HTR-8/SVneo (cell line): Measurements from ENCODE around the gene KIF4A.

Source experiments
- DNase-seq: peaks from one replicate; pipeline ENCODE4 v3.0.0; 2011; ENCODE audit warnings: low spot score, mixed read lengths; ENCODE audit not compliant: insufficient read length
- FAIRE-seq: peaks from 2 replicates; lab custom pipeline; 2011; peaks lifted over from hg19 to GRCh38; lab: Jason Lieb, UNC

Gene KIF4A

DNA sequence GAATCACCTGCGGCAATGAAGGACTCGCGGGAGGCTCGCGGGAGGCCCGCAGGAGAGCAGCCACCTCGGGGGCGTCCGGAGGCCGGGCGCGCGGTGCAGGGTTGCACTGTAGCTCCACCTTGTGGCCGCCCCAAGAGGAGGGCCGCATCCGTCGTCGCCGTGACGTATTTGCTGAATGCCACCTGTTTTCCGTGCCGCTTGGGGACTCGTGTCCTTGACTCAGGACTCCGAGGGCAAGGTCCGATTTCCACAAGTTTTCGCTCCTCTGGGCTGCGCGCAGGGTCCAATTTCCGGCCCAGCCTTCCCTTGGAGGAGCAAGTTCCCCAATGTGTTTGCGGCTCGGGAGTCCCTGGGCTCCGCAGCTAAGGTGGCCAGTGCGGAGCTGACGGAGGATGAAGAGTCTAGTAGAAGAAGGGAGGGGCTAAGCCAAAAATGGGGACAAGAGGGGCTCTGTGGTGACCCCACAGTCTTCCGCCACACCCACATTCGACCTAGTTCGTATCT is 144.0 kb downstream of the KIF4A start:
- FAIRE-seq (peak; percentile 99), DNase-seq (peak; percentile 82)

DNA sequence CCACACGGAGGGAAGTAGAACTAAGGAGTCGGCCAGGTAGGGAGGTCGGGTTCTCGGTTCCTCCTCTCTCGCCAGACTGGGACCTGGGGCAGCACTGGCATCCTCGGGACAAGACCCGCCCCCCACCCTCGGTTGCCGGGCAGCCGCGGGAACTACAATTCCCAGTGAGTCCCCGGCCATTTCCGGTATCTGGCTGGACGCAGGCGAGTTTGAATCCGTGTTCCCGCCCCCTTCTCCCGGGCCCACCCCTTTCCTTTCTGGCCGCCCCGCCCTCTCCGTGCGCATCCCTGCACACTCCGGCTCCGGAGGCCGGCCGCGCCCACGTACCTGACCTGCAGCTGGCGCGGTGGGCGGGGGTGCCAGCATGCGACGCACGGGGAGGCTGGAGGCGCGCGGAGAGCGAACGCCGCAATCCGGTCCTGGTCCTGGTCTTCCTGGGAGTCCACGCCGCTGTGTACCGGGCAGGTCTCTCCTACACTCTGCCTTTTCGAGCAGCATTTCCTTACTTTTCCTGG is 144.5 kb downstream of the KIF4A start:
- FAIRE-seq, result peak; percentile 98
- peak; percentile 98 for DNase-seq

DNA sequence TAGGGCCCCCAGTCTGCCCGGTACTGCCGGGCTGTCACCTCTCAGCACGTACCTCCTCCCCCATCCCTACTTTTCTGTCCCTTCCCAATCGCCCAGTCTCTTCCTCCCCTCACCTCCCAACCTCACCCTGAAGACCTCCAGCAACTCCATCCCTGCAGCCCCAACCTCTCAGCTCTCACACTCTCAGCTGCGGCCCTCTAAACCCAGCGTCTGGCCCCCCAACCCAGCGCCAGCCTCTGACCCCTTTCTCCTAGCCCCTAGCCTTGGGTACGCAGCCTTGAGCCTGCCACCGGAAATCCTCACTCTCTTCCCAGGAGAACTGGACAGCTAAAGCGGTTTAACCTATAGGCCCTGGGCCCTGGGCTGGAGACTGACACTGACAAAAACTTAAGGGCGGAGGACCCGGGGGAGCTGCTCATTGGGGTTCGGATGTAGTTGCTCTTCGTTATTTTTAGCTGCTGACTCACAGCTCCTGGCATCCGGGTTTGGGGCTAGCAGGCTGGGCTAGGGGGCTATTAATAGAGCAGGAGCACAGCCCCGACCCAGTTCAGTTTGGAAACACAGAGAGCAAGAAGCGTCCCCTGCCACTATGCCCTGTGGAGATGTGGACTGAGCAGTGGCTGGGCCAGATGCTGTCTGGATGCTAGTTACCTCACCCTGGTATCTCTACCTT is 145.1 kb downstream of the KIF4A start:
- DNase-seq (peak; percentile 36), FAIRE-seq (no peak)

GRCh38 chrX:70436343-70436742 is 146.4 kb downstream of the KIF4A start:
- FAIRE-seq (no peak), DNase-seq (no peak)

DNA sequence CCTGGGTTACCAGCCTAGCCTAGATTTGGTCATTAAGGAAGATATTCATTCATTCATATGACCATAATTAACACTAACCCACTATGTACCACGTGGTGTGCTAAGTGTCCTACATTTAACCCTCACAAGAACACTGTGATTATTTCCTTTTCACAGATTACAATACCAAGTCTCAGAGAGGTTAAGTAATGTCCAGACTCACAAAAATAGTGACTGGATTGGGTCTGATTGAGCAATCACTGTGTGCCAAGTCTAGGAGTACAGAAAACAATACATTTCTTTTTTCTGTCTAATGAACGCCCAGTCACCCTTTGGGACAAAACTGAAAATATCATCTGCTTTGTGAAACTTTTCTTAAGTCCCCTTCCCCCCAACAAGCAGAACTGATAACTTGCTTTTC is 147.1 kb downstream of the KIF4A start:
- FAIRE-seq (peak; percentile 52), DNase-seq (no peak)

DNA sequence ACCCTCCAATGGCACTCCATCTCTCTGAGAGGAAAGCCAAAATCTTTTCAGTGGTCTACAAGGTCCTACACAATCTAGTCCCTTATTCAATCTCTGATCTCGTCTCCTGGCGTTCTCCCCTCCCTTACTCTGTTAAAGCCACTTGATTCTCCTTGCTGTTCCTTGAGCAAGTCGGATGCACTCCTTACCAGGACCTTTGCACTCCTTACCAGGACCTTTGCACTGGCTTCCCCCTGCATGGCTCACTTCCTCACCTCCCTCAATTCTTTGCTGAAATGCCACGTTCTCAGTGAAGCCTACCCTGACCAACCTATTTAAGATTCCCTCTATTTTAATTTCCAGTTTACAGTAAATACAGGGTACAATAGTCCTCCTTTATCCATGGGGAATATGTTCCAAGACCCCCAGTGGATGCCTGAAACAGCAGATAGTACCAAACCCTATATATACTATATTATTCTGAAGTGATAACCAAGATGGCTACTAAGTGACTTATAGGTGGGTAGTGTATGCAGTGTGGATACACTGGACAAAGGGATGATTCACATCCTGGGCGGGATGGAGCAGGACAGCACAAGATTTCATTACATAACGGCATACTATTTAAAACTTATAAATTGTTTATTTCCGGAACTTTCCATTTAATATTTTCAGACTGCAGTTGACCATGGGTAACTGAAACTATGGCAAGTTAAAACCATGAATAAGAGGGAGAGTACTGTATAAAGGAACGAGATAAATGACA is 148.2 kb downstream of the KIF4A start:
- FAIRE-seq (no peak), DNase-seq (no peak)

DNA sequence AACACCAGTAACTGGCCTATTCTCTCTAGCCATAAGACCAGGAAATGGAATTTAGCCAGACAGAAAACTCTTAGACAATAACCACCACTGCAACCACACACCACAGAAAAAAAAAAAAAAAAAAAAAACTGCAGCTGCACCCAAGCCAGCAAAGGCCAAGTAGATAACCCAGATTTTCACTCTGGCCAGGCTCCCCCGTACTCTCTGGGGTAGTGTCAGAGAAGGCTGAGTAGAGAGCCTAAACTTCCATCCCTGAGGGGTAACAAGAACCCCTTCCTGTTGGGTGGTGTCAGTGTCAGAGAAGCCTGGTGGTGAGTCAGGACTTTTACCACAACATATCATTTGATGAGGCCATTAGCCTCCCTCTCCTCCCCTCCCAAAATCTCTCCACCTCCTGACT is 149.1 kb downstream of the KIF4A start:
- DNase-seq, result no peak
- no peak for FAIRE-seq

DNA sequence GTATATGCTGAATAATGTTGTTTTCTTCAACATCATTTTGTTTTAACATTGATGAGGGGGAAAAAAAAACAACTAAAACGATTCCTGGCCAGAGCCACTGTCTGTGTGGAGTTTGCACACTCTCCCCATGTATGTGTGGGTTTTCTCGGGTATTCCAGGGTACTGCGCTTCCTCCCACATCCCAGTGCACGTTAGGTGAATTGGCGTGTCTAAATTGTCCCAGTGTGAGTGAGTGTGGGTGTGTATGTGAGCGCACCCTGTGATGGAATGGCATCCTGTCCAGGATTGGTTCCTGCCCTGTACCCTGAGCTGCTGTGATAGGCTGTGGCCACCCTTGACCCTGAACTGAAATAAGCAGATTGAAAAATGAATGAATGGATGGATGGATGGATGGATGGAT is 152.3 kb downstream of the KIF4A start:
- no peak for FAIRE-seq

DNA sequence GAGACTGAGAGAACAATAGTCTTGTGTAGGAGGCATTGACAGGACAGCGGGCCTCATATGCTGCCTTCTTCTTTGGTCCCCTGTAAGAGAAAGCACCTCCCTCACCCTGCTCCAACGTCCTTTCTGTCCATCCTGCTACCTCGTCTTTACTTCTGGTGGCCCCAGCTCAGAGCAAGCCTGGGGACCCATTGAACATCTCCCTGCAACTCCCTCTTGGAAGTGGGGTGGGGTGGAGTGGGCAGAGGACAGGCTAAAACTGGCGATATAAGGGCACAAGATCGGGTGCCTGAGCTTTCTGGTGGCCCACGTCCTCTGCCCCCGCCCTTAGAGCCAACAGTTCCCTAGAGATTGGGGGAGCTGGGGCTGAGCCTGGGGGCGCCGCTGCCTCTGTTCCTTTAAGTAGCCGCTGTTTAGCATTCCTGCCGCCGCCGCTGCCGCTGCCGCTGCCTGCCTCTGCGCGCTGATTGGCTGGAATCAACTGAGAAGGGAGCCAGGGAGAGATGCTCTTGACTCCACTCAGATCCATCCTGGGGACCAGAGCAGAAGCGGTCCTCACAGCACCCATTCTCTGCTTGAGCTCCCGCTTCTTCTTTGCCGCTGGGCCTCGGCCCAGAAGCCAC is 154.5 kb downstream of the KIF4A start, which contains the start of gene DLG3:
TSS of gene DLG3 (plus strand) at position 510 of the 620 bp plus-strand sequence. CDS start 367 bp downstream, outside the sequence.
- DNase-seq, result peak; percentile 56
- peak; percentile 77 for FAIRE-seq

More for the DNA sequence above, 152.3 kb downstream of the KIF4A start:
- no peak for DNase-seq

DNA sequence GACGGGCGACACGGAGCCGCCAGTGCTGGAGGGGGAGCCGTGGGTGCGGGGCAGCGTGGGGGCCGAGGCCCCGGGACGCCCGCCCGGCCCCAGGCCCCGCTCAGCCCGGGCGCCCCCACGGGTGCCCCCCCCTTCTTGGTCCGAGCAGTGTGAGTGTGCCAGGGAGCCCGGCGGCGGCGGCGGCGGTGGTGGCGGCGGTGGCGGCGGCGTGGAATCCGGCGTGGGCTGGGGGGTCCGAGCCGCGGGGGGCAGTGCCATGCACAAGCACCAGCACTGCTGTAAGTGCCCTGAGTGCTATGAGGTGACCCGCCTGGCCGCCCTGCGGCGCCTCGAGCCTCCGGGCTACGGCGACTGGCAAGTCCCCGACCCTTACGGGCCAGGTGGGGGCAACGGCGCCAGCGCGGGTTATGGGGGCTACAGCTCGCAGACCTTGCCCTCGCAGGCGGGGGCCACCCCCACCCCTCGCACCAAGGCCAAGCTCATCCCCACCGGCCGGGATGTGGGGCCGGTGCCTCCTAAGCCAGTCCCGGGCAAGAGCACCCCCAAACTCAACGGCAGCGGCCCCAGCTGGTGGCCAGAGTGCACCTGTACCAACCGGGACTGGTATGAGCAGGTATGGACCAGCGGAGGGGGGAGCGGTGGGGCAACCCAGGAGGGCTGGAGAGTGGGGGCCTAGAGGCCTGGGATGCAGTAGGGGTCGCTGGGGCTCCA is 155.2 kb downstream of the KIF4A start:
- DNase-seq (no peak), FAIRE-seq (no peak)

- peak; percentile 90 for FAIRE-seq
- DNase-seq, result no peak
Observed at GRCh38 chrX:70445951-70446350, 156.0 kb downstream of the KIF4A start.

DNA sequence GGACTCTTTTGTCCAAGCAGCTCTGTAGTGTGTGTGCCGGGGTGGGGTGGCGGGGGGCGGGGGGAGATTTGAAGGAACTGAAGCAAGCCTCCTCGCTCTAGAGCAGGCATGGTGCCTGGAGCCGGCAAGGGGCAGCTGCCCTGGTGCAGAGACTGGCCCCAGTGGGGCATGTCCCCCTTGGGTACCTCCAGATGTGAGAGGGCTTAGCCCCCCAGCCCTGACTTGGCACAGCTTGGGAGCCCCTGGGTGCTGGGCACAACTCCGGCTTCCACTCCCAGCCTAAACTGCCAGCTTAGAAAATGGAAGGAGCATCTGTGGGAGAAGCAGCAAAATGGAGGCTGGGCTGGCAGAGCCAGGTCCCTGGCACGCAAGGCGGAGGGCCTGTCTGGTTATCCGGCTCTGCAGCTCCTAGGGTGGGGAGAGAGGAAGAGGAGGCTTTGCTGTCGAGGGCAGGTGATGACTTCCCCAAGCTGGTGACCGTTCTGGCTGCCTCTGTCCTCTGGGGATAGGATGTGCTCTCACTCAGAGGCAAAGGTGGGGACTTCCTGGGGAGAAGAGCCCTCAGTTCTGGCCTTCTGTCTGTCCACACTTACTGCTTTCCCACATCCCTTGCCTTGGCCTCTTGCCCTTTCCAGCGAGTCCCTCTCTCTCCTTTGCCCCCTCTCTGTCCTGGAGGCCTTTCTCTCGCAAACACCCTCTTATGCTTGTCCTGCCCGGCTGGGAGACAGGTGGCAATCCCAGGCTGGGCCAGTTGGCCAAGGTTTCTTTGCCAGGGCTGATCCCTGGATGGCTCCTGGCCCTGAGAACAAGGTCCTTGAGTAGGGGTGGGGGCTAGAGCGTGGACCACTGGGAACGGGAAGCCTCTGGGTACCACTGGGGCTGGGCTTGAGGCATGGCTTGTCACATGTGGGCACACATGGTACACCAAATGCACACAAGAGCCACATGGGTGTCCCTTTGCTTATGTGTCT is 156.8 kb downstream of the KIF4A start:
- DNase-seq, result no peak
- no peak for FAIRE-seq

DNA sequence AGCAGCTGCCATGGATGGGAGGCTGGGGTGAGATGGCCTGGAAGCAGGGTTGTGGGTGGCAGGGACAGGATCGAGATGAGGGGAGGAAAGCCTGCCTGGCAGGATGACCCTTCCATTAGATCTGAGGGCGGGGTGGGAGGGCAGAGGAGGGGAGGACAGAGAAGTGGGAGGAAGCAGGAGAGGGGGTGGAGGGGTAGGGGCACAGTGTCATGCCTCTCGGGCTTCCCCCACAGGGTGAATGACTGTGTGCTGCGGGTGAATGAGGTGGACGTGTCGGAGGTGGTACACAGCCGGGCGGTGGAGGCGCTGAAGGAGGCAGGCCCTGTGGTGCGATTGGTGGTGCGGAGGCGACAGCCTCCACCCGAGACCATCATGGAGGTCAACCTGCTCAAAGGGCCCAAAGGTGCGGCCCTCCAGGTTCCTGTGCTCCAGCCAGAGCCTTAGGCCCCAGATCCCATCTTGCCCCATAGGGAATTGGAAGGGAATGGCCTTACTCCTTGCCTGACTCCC is 159.6 kb downstream of the KIF4A start:
- DNase-seq (no peak), FAIRE-seq (no peak)

- FAIRE-seq (no peak), DNase-seq (peak; percentile 74)
Observed at GRCh38 chrX:70452143-70452733, 162.3 kb downstream of the KIF4A start.

GRCh38 chrX:70453024-70453618 is 163.2 kb downstream of the KIF4A start:
- peak; percentile 9 for FAIRE-seq
- no peak for DNase-seq

DNA sequence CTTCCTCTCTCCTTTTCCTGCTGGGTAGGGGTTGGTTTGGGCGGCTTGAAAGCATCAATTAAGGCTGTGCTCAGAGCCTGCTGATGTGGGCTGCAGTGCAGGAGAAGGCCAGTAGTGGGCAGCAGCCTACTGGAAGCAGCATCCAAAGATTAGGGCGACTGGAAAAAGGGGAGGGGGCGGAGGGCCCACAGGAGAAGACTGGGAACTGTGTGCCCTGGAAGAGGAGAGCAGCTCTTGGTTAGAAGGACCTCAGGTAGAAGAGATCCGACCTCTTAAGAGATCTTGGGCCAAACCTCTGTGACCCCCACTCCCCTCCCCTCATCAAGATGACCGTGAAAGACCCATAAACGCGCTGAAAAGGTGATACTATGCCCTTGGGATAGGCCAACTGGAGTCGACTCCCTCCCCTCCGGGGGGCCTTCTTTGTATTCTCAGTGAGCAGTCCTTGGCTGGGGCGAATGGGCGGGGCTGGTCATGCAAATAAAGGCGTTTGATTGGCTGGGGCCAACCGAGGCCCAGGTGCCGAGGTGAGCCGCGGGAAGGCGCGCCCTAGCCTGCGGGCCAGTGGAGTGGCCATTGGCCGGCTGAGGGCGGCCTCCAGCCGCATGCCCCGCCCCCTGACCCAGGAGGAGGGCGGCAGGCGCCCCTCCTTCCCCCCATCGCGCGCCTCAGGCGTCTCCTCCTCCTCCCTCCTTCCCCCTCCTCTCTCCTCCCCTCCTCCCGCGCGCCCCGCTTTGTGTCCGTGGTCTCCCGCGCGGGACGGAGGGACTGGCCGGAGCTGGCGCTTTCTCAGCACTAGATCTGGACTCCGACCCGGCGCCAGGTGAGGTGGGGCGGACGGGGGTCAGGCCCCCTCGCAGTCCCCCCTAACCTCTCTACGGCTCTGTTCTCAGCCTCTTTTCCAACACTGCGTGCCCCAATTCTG is 164.8 kb downstream of the KIF4A start:
- DNase-seq (peak; percentile 93), FAIRE-seq (peak; percentile 98)
